GM19351 (cell line): ENCODE results near the gene SETDB1.
"Not testable (repeated sequence)": the region's sequence is repeated elsewhere in the genome, so short reads cannot be mapped to it uniquely, and the experiment has no call there.

Experiments
- ATAC-seq: cut with Tn5 transposase; IDR thresholded peaks from one replicate; pipeline ENCODE4 v1.9.1; 2021; ENCODE audit warnings: mild to moderate bottlenecking, moderate library complexity; ENCODE audit not compliant: unreplicated experiment

Gene SETDB1

GRCh38 chr1:150926097-150926741 lies at the start of gene SETDB1:
SETDB1 (plus strand) TSS chr1:150926363; CDS start chr1:150927715, 1,352 bp downstream.
- ATAC-seq = peak; percentile 74

- ATAC-seq = not testable (repeated sequence)
Measured at GRCh38 chr1:150878931-150879330, 47.2 kb upstream of the SETDB1 start.

GRCh38 chr1:150881331-150882070 lies 44.7 kb upstream of the SETDB1 start:
- no peak for ATAC-seq

GRCh38 chr1:150883121-150883520 lies 43.0 kb upstream of the SETDB1 start:
- not testable (repeated sequence) for ATAC-seq

- no peak for ATAC-seq
Measured at GRCh38 chr1:150887018-150887417, 39.1 kb upstream of the SETDB1 start, which contains the start of gene CTXND2. CTXND2 (plus strand) TSS chr1:150887136; CDS start chr1:150912315, 25,179 bp downstream.

GRCh38 chr1:150888727-150889126 lies 37.4 kb upstream of the SETDB1 start:
- ATAC-seq = no peak

GRCh38 chr1:150890033-150890416 lies 36.1 kb upstream of the SETDB1 start:
- peak; percentile 69 for ATAC-seq

GRCh38 chr1:150893336-150893913 lies 32.7 kb upstream of the SETDB1 start:
- no peak for ATAC-seq

- ATAC-seq = no peak
Measured at GRCh38 chr1:150895618-150896017, 30.5 kb upstream of the SETDB1 start.

GRCh38 chr1:150899795-150900194 lies 26.4 kb upstream of the SETDB1 start:
- not testable (repeated sequence) for ATAC-seq

GRCh38 chr1:150902346-150902745 lies 23.8 kb upstream of the SETDB1 start:
- ATAC-seq = no peak

GRCh38 chr1:150902751-150903150 lies 23.4 kb upstream of the SETDB1 start:
- ATAC-seq = no peak

- no peak for ATAC-seq
Measured at GRCh38 chr1:150905301-150905700, 20.9 kb upstream of the SETDB1 start.

GRCh38 chr1:150906329-150906728 lies 19.8 kb upstream of the SETDB1 start:
- ATAC-seq = no peak

GRCh38 chr1:150906813-150907212 lies 19.4 kb upstream of the SETDB1 start:
- ATAC-seq = no peak

GRCh38 chr1:150909585-150910180 lies 16.5 kb upstream of the SETDB1 start:
- no peak for ATAC-seq

- ATAC-seq = no peak
Measured at GRCh38 chr1:150912623-150913022, 13.5 kb upstream of the SETDB1 start.

- ATAC-seq = no peak
Measured at GRCh38 chr1:150917387-150917786, 8.8 kb upstream of the SETDB1 start.

GRCh38 chr1:150922519-150922975 lies 3.6 kb upstream of the SETDB1 start:
- ATAC-seq = no peak

GRCh38 chr1:150925080-150925479 lies 1.1 kb upstream of the SETDB1 start:
- no peak for ATAC-seq

GRCh38 chr1:150927624-150928023 lies 1.5 kb downstream of the SETDB1 start:
- no peak for ATAC-seq
